ENCODE measurements around the gene MCCC1. TPM values are rescaled to one million over a fixed set of nuclear protein-coding genes. Genes with fewer than 3 reads are reported as not detected.

MCCC1 gene
- total and polyA plus RNA-seq, 11 donors = 32.8 to 58.4 (median 47.5) TPM

- H3K9me3 ChIP-seq = no peaks in the 10 kb centered on the region
- no peaks in the 10 kb centered on the region for H3K4me1 ChIP-seq
- intact Hi-C loops (cut with DNase I) = no loop called here
- no peak overlapping the region for H3K4me3 ChIP-seq
- TF ChIP-seq, protein P1, sequence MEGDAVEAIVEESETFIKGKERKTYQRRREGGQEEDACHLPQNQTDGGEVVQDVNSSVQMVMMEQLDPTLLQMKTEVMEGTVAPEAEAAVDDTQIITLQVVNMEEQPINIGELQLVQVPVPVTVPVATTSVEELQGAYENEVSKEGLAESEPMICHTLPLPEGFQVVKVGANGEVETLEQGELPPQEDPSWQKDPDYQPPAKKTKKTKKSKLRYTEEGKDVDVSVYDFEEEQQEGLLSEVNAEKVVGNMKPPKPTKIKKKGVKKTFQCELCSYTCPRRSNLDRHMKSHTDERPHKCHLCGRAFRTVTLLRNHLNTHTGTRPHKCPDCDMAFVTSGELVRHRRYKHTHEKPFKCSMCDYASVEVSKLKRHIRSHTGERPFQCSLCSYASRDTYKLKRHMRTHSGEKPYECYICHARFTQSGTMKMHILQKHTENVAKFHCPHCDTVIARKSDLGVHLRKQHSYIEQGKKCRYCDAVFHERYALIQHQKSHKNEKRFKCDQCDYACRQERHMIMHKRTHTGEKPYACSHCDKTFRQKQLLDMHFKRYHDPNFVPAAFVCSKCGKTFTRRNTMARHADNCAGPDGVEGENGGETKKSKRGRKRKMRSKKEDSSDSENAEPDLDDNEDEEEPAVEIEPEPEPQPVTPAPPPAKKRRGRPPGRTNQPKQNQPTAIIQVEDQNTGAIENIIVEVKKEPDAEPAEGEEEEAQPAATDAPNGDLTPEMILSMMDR (IDR thresholded peaks at IDR 0.05) = no peak
- TF ChIP-seq POLR2A (IDR thresholded peaks at IDR 0.05) = no peak
- no peak overlapping the region for H3K27ac ChIP-seq
- no peak for DNase-seq
- WGBS, 4 donors = 84 to 94% (median 93%) methylated on average over 6 of the region's 6 CpGs
- H3K36me3 ChIP-seq = peaks cover 0 to 50% (median 29%) of the 10 kb centered on the region in 9 donors
- no peak for ATAC-seq
- H3K27me3 ChIP-seq = no peaks in the 10 kb centered on the region
Measured at GRCh38 chr3:183013856-183014255, 85.4 kb downstream of the MCCC1 start.

GRCh38 chr3:183013074-183013473, 86.2 kb downstream of the MCCC1 start:
- Histone ChIP-seq H3K27me3 (no peaks in the 10 kb centered on the region), H3K9me3 (no peaks in the 10 kb centered on the region), H3K4me3 (no peak overlapping the region), H3K36me3 (peaks cover 0 to 44% (median 26%) of the 10 kb centered on the region in 9 donors), H3K4me1 (no peaks in the 10 kb centered on the region), H3K27ac (no peak overlapping the region)
- intact Hi-C loops (cut with DNase I) = no loop called here
- no peak for ATAC-seq
- WGBS, 4 donors = 94 to 97% (median 96%) methylated on average over 5 of the region's 5 CpGs
- TF ChIP-seq, protein P1 (IDR thresholded peaks at IDR 0.05) = no peak
- no peak for TF ChIP-seq POLR2A (IDR thresholded peaks at IDR 0.05)
- no peak for DNase-seq

- H3K9me3 ChIP-seq = no peaks in the 10 kb centered on the region
- no peak overlapping the region for H3K4me3 ChIP-seq
- ATAC-seq (no peak), DNase-seq (no peak)
- H3K36me3 ChIP-seq = peaks cover 0 to 6% (median 0%) of the 10 kb centered on the region in 9 donors
- H3K27me3 ChIP-seq = no peaks in the 10 kb centered on the region
- no peaks in the 10 kb centered on the region for H3K4me1 ChIP-seq
- intact Hi-C loops (cut with DNase I) = no loop called here
- no peak overlapping the region for H3K27ac ChIP-seq
- TF ChIP-seq, protein P1 (IDR thresholded peaks at IDR 0.05) = no peak
- no peak for TF ChIP-seq POLR2A (IDR thresholded peaks at IDR 0.05)
Measured at GRCh38 chr3:183008800-183009199, 90.5 kb downstream of the MCCC1 start.

GRCh38 chr3:183008303-183008702, 91.0 kb downstream of the MCCC1 start:
- H3K4me3 ChIP-seq = no peak overlapping the region
- no peak for TF ChIP-seq POLR2A (IDR thresholded peaks at IDR 0.05)
- TF ChIP-seq, protein P1 (IDR thresholded peaks at IDR 0.05) = no peak
- ATAC-seq (no peak), DNase-seq (no peak)
- H3K4me1 ChIP-seq = no peaks in the 10 kb centered on the region
- no peaks in the 10 kb centered on the region for H3K9me3 ChIP-seq
- H3K27ac ChIP-seq = no peak overlapping the region
- WGBS, 4 donors = 94 to 97% (median 95%) methylated on average over 4 of the region's 4 CpGs
- peaks cover 0 to 5% (median 0%) of the 10 kb centered on the region in 9 donors for H3K36me3 ChIP-seq
- intact Hi-C loops (cut with DNase I) = no loop called here
- no peaks in the 10 kb centered on the region for H3K27me3 ChIP-seq
